HG02678 (cell line): ENCODE data around the gene GABBR2.

ENCODE experiments used
- ATAC-seq: cut with Tn5 transposase; IDR thresholded peaks from one replicate; pipeline ENCODE4 v1.9.1; 2021; ENCODE audit warnings: mild to moderate bottlenecking, moderate library complexity; ENCODE audit not compliant: unreplicated experiment

Gene GABBR2

GRCh38 chr9:98315551-98316060, 393.1 kb downstream of the GABBR2 start:
- peak; percentile 75 for ATAC-seq

- no peak for ATAC-seq
Observed at GRCh38 chr9:98315067-98315453, 393.7 kb downstream of the GABBR2 start.

GRCh38 chr9:98314381-98315066, 394.2 kb downstream of the GABBR2 start:
- ATAC-seq = no peak

- ATAC-seq = peak; percentile 47
Observed at GRCh38 chr9:98312365-98312764, 396.4 kb downstream of the GABBR2 start.

DNA sequence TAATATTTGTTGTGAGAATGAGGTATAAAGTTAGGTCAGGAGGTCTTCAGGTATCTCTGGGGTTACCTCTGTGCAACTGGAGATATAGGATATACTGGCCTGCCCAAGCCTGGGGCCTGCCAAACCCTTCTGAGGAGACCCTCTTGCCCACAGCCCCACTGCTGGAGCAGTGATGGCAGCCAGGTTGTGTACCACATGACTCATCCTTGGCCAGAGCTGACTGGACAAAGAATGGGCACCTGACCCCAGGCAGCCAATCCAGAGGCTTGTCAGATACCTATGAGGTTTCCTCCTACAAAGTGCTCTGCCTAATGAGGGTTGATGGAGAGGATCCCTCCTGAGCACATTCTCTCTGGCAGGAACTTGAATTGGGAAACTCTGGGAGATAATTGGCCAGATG, 397.2 kb downstream of the GABBR2 start:
- ATAC-seq = no peak

DNA sequence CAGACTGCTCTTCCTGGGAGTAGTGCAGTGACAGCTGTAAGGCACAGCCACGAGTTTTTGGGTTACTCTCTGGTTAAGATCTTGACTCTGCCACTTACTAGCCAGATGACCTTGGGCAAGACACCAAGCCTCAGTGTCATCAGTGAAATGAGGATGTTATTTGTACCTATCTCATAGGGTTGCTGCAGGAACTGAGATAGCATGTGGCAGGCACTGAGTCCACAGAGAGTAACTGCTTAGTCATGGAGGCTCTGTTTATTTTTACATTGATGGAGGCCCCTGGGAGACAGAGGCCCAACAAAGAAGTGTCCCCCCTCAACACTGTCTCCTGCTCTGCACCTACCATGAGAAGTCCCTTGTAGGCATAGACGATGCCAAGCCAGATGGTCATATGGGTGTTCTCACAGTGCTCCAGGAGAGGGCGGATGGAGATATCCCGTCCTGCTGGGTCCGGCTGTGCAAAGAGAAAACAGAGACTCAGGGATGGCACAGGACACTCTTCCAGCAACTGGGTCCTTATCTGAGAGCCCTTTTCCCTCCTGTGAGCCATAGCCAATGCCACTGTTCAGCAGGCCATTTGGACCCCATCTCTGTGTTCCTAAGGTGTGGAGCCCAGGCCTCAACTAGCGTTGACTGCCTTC, 397.9 kb downstream of the GABBR2 start:
- ATAC-seq = no peak

DNA sequence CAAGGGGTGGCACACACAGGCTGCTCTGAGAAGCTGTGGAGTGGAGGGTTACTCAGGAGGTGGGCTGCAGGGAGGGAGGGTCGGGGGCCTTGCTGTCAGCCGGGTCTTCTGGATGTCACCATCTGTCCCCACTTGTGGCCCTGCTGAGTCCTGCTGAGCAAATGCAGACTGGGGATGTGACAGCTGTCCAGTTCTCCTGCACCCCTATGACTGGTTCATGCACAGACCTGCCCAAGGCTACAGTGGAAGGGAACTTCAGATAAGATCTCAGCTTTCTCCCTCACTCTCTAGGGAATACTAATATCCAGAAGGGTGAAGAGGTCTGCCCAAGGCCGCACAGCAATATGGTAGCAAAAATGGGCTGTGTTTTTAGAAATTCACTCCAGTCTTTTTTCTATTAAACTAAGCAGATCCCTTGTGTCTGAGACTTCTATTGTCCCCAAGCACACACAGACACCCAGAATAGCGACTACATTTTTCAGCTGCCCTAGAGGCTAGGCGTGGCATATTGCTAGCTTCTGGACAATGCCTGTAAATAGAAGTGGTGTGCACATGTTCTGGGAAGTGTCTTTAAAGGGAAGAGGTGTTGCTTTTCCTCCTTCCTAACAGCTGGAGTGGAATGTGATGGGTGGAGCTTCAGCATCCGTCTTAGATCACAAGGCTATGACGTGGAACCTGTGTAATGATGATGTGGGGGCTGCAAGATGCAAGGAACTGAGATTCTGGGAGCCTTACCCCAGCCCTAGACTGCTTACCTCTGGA, 402.2 kb downstream of the GABBR2 start:
- no peak for ATAC-seq

DNA sequence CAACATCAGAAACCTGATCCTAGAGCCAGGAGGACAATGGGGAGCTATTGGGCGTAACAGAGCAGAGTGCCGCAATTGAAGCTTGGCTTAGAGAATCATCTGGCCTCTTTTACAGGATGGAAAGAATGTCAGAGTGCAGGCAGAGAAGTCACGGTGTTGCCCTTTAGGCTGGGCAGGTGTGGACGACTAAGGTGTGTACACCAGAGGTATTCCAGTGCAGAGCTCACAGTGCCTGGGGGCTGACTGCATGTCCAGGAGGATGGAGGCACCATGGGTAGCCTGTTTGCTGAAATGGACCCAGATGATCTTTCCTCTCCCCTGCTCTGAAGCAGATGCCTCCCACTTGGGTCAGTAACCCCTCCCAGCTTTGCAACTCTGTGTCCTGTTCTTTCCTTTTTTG, 404.4 kb downstream of the GABBR2 start:
- ATAC-seq = no peak

DNA sequence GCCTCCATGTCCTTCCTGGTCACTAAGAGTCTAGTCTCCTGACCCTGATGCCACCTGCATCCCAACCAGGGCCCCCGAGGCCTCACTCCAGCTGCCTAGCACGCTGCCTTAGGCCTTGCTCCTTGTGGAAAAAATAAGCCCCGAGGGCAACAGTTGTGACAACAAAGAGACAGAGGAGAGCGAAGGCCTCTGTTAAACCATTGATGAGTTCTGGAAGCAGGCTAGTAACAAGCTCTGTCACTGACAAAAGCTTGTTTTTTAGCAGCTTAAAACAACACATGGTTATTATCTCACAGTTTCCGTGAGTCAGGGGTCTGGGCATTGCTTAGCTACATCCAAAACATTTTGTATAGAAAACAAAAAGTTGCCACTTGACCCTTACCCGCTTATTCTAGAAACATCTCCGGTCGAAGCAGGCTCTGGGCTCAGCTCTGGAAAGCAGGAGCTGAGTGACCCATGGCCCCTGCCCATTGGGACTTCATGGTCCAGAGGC, 405.1 kb downstream of the GABBR2 start:
- no peak for ATAC-seq

DNA sequence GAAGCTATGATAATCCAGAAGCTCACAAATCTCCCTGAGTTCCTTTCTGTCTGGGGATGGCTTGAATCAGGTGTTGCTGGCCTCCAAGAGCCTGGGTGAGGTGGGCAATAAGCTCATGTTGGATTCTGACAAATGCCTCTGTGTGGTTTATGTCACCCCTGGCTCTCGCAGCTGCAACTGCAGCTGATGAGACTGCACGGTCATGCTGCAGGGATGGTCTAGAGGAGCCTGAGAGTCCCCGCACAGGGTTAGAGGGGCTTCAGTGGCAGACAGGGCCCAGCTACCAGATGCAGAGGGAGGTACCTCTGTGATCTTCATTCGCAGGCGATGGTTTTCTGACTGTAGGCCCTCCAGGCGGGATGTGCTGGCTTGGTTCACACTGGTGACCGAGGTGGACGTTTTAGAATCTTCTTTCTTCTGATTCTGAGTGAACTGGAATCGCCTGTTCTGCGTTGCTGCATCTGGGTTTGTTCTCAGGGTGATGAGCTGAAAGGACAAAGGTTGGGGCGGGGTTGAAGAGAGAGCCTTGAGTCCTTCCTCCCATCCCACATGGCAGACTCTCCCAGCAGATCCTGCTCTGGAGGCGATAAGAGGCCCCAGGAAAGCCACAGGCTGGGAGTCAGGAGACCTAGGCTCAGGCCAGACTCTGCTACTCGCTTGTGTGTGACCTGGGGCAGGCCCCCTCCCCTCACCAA, 405.6 kb downstream of the GABBR2 start:
- ATAC-seq = no peak

- ATAC-seq = no peak
Observed at GRCh38 chr9:98302150-98302549, 406.6 kb downstream of the GABBR2 start.

DNA sequence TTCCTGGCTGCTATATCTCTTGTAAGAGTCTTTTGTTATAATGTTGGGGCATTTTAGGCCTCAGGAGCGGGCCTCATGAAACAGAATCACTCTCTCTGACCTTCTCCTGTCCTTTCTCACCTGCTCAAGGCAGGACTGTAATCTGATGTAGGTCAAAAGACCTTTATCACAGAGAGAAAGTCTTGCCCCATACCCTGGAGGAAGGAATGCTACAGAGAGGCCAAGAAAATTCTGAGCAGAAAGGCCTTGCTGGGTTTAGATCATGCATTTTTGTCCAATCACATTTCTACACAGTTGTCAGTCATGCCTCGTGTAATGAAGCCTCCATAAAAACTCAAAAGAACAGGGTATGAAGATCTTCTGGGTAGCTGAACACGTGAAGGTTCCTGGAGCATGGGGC, 408.1 kb downstream of the GABBR2 start:
- ATAC-seq = no peak

GRCh38 chr9:98298476-98298875, 410.3 kb downstream of the GABBR2 start:
- no peak for ATAC-seq

GRCh38 chr9:98295824-98296223, 412.9 kb downstream of the GABBR2 start:
- ATAC-seq = no peak

GRCh38 chr9:98291820-98292219, 416.9 kb downstream of the GABBR2 start:
- ATAC-seq = no peak

GRCh38 chr9:98290411-98290810, 418.3 kb downstream of the GABBR2 start:
- no peak for ATAC-seq

DNA sequence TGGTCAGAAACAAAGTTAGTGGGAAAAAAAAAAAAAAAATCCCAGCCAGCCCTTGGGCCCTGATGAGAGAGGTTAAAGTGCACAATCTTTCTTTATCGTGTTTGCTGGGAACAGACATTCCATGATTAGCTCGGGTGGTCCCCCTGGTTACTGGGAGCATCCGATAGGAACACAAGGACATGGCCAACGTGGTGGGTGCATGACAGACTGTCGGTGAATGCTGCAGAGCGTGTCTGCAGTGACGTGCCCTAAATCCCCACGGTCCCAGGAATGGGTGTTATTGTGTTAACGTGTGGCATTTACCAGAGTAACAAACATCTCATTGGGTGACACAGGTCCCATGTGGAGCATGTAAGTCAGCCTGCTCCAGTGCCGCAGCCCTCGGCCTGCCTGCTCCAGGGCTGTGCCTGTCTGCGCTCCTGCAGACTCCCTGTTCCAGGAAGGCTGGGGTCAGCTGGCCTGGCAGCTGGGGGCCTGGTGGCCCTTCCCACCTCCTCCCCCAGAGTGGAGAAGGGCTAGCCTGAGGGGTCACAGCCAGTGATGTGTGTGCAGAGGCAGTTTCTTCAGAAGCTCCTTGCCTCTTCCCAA, 419.0 kb downstream of the GABBR2 start:
- no peak for ATAC-seq

- no peak for ATAC-seq
Observed at GRCh38 chr9:98288881-98289280, 419.9 kb downstream of the GABBR2 start.

DNA sequence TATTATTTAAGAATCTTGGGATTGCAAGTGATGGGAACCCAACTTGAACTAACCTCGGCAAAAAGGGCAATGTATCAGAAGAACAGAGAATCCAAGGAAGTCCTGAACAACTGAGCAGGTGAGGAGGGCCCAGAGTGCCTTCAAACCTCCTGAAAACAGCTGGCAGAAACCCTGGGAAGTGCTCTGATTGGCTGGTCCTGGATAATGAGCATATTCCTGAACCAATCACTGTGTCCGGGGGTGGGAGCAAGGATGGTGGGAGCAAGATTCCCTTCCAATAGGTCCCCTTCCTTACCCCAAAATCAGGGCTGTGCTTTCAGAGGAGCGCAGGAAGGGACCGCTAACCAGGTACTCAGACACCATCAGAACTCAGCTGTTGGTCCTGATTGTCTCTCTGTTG, 421.4 kb downstream of the GABBR2 start:
- ATAC-seq = no peak

GRCh38 chr9:98285446-98285845, 423.3 kb downstream of the GABBR2 start:
- ATAC-seq = no peak

DNA sequence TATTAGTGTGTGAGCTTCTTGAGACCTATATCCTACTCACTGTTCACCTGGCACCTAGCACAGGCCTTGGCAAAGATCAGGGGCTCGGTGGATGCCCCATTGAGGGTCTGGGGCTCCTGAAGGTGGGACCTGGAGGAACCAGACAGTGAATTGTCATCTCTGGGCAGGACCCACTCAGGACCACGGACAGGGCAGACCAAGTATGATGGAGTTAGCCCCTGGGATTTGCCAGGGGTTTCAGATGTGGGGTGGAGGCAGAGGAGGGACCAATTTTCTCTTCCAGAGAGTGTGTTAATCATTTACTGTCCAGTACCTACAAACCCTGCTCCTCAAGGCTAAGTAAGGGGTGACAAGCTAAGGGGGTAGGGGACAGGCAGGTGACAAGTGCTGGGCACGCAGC, 424.0 kb downstream of the GABBR2 start:
- ATAC-seq = no peak
